ENCODE data around the gene DGKB.

Gene DGKB

DNA sequence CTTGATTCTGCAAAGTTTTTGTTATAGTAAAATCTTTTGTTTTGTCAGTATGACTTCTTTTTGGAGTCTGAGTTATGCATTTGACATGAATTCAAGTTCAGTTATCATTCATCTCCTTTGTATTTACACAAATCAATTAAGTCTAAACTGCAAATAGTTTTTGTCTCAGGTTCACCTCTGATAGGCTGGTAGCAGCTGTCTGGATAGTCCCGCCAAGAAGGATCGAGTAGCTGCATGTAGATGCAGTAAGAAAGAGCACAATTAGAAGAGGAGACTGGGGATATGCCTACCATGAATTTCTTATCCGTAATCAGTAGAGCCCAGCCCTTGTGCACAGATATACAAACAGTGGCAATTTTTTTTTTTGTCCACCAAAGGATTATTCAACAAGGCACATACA lies 520.6 kb downstream of the DGKB start:
- no peak for DNase-seq (ENCODE audit: low read depth)

- DNase-seq (ENCODE audit: low read depth) = no peak
Observed at GRCh38 chr7:14381306-14381705, 521.2 kb downstream of the DGKB start.

DNA sequence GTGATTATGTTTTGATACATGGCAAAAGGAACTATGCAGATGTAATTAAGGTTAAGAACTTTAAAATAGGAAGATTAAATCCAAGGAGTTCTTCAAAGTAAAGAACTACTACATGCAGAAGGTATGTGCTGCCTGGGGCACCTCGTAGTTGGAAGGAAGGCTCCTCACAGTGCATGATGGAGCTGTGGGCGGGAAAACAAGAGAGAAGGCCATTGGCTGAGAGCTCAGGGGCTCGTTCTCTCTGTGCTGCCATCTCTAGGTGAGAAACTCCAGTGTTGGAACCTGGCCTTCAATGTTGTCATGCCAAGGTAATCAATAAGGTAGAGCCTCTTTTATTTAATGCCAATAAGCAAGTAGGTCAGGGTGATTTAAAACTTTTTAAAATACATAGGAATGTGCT lies 521.7 kb downstream of the DGKB start:
- no peak for DNase-seq (ENCODE audit: low read depth)

GRCh38 chr7:14377646-14378266 lies 524.8 kb downstream of the DGKB start:
- no peak for DNase-seq (ENCODE audit: low read depth)

- DNase-seq (ENCODE audit: low read depth) = no peak
Observed at GRCh38 chr7:14376711-14377110, 525.8 kb downstream of the DGKB start.

DNA sequence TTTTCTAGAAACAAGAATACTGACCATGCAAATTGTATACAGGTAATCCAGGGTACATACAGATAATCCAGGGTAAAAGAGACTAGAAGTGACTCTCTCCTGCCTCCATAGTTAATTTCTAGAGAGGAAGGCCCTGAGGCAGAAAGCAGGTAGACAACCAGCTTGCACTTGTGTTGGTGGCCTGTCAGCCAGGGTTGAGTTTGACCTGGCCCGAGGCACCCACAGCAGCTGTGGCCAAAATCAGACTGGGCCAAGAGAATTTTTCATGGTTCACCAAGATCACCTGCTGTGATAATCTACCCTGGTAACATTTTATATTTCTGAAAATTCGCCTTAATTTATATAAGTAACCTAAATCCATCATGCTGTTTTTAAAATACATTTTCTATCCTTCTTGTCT lies 526.6 kb downstream of the DGKB start:
- no peak for DNase-seq (ENCODE audit: low read depth)

DNA sequence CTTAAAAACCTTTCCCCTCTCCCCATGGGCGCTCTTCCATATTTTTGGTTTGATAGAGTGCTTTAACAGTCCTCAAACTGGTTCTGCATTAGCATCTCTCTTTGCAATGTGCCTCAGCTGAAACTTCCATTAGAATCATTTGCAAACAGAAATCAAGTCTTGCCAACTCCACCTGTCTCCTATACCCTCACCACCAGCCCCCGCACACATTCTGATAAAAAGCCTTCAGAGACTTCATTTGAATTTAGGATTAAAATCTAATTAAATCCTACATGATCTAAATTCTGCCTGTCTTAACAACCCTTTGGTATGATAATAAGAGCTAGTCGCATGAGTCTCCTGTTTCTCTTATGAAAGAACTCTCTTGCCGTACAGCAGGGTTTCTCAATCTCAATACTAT lies 528.2 kb downstream of the DGKB start:
- DNase-seq (ENCODE audit: low read depth) = no peak

GRCh38 chr7:14368285-14368684 lies 534.3 kb downstream of the DGKB start:
- DNase-seq (ENCODE audit: low read depth) = no peak

GRCh38 chr7:14351167-14351566 lies 551.4 kb downstream of the DGKB start:
- no peak for DNase-seq (ENCODE audit: low read depth)

DNA sequence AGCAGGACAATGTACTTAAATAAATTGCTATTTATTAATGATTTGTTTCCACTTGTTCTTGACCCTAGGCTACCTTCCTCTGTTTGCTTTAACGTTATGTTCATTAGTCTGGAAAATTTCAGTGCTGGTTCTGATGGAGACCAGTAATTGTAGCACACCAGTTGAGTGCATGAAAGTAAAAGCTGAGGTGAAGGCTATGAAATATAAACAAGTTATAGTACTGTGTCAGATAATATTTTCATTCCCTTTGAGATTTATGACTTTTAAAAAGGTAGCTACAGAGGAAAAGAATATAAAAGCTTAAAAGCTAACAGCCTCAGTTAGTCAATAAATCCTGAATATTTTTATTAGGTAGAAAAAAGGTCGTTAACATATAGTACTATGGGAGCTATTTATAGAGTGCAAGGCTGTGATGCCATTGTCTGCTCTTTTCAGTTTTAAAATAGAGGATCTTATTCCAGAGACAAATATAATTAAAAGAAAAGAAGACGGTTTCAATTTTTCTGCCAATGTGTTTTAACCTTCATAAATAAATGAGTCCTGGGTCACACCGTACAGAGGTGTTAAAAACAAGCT lies 561.3 kb downstream of the DGKB start:
- DNase-seq (ENCODE audit: low read depth) = no peak

DNA sequence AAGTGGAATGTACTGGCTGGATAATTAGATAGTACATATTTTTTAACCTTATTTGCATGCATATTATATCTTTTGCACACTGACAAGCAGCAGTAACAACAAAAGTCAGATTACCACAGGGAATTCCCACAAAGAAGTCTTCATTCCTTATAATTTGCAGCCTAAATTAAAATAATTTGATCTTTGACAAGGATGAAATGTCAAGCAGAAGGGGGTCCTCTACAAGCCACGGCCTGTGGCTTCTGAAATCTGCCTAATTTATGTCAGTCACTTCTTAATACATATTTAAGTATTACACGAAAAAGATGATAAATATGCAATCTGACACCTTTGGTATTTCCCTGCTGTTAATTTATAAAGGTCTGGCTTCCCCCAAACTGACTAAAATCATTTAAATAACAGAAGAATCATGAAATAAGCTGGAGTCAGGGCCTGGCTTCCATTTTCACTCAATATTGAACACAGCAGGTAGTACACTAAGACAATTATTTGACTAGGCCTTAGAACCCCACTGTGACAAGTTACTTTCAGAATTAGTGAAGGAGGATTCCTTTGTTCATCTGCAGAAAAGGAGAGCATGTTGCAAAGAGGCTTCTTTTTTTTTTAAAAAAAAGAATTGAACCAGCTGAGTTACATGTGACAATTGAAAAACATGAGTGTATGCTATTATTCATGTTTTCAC lies 562.0 kb downstream of the DGKB start:
- DNase-seq (ENCODE audit: low read depth) = no peak

DNA sequence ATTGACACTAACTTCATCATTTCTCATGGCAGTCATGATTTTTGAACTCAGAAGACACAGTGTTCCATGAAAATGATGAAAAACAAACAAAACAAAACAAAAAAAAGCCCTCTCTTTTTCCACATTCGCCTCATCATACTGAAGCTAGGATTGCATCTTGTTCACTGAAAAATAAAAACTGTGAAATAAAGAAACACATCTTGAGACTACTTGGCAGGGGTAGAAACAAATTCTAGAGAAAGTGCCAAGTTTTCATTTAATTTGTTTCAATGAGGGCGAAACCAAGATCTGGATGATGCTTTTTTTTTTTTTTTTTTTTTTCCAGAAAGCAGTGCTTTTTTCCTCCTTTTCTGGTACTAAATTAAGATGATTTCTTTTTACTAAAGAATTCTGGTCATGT lies 562.7 kb downstream of the DGKB start:
- DNase-seq (ENCODE audit: low read depth) = no peak

- no peak for DNase-seq (ENCODE audit: low read depth)
Observed at GRCh38 chr7:14336256-14336655, 566.3 kb downstream of the DGKB start.

DNA sequence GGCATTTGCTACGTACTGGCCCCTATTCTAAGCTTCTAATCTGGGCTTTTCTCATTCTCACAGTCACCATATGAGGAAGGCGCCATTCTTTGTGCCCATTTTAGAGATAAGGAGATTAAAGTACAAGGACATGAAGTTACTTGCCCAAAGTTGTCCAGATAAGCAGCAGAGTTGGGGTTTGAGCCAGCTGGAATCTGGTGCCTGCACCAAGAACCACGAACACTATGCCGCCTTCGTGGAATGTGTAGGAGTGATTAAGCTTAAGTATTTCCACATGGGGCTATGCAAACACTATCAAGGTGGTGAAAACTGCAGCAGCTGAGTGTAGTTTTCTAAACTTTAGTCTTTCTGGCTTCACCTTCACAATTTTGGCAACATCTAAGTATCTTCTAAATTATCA lies 570.4 kb downstream of the DGKB start:
- no peak for DNase-seq (ENCODE audit: low read depth)

DNA sequence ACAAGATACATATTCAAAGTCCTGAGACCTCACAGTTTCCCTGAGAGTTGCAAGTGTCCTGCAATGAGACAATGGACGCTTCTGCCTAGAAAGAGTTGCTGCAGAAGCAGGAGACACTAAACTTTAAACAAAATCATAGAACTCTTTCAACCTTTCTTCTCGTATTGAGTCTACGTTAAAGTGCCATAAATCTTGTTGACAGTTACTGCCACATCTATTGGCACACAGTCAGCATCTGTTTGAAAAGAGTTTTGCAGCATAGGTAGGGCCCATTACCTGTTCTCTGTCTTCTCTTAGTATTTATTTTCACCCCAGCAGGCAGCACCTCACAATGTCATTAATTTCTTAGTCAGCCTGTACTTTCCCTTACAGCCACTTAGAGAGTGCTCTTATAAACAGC lies 577.8 kb downstream of the DGKB start:
- no peak for DNase-seq (ENCODE audit: low read depth)

DNA sequence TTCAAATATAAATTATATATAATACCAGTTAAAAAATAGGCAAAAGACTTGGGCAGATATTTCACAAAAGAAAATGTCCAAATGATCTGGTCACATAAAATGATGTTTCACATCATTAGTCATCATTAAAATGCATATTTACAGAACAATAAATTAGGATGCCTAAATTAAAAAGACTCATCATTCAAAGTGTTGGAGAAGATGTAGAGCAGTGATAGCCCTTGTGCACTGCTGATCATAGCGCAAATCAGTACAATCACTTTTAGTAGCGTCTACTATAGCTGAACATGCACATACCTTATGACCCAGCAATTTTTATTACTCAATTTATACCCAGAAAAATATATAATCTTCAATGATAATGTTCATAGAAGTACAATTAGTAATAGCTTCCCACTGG lies 579.8 kb downstream of the DGKB start:
- no peak for DNase-seq (ENCODE audit: low read depth)

DNA sequence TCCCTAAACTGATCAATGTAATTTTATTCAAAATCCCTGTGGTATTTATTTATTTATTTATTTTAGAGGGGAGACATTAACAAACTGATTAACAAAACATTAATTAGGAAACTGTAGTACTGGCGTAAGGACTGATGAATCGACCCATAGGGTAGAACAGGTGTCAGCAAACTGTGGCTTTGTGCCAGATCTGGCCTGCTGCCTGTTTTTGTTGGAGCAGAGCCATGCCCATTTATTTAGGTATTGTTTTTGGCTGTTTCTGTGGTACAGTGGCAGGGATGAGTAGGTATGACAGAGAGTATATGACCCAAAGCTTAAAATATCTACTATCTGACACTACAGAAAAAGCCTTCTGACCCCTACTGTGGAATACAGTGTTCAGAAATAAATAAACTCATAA lies 580.6 kb downstream of the DGKB start:
- DNase-seq (ENCODE audit: low read depth) = no peak

DNA sequence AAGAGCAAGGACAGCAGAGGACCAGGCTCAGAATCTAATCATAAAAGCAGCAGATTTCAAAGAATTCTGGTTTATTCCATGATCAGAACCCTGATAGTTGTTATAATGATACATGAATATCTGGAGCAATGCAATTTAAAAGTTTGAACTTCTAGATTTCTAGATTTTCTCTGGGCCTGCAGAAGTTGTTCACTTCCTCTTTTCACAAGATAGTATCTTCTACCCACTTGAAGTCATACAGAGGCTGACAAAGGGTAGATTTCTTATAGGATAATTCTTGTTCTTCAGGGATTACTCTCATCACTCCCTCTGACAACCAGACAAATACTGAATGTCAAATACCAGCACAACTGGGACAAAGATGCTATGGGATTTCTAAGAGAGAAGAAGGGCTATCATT lies 593.1 kb downstream of the DGKB start:
- DNase-seq (ENCODE audit: low read depth) = no peak

DNA sequence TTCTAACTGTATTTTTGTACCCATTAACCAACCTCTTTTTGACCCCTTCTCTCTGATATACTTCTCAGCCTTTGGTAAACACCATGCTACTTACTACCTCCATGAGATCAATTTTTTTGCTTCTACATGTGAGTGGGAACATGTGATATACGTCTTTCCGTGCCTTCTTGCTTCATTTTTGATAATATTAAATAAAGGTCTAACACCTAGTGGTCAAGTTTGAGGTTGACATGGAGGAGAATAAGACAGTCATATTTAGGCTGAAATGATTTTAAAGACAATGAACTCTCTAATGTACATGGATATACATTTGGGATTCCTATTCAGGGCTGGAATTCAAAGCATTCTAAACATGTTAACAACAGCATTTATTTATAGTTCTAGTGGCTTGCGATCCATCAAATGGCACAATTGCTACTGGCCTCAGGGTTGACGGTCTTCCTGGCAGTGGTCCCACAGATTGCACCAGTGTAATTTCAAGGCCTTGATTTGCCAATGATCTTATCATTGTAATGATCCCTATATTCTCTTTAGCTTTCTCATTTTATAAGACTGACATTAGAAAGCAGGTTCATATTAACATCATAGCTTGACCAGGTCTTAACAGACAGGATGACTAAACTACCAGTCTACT lies 597.2 kb downstream of the DGKB start:
- no peak for DNase-seq (ENCODE audit: low read depth)

- DNase-seq (ENCODE audit: low read depth) = no peak
Observed at GRCh38 chr7:14303536-14303935, 599.0 kb downstream of the DGKB start.

GRCh38 chr7:14294637-14295036 lies 607.9 kb downstream of the DGKB start:
- no peak for DNase-seq (ENCODE audit: low read depth)

DNA sequence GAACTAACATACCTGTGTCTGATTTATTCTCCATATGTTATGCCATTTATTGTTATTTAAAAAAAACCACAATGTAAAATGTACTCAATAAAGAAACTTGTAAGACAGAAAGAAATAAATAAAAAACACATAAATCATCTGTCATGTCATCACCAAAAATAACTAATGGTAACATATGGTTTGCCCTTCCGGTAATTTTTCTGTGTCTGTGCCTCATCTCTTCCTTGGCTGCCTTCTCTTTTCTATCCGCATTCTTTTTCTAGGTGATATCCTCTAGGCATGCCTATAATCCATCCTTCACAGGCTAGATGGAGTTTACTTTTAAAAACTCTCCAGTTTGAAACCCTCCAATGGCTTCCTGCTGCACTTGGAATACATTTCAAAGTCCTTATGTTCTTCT lies 609.1 kb downstream of the DGKB start:
- no peak for DNase-seq (ENCODE audit: low read depth)

- DNase-seq (ENCODE audit: low read depth) = no peak
Observed at GRCh38 chr7:14292737-14293136, 609.8 kb downstream of the DGKB start.
